HepG2 (cell line): ENCODE results near the gene STK38L. TPM values are rescaled to one million over a fixed set of nuclear protein-coding genes. Genes with fewer than 3 reads are reported as not detected.

Experiments
- ARID3A ChIP-seq: IDR thresholded peaks from 2 replicates; pipeline ENCODE4 v1.6.1; 2012; ENCODE audit warnings: low read depth, low read length, improper control_type of control experiment
- ARNT2 ChIP-seq: sonication (generic); formaldehyde crosslinking; IDR thresholded peaks from 2 replicates; pipeline ENCODE4 v1.8.0; 2022; ENCODE audit warnings: mild to moderate bottlenecking, low read depth, missing genetic modification reagents, moderate library complexity
- ATAD3A ChIP-seq: sonication (generic); formaldehyde crosslinking; IDR thresholded peaks from 2 replicates; pipeline ENCODE4 v1.4.0; 2020; ENCODE audit warnings: missing genetic modification reagents
- DPF2 ChIP-seq: sonication (generic); formaldehyde crosslinking; IDR thresholded peaks from 2 replicates; pipeline ENCODE4 v1.4.0; 2020; ENCODE audit warnings: mild to moderate bottlenecking, low read depth, missing genetic modification reagents, borderline replicate concordance
- ELF4 ChIP-seq: sonication (generic); formaldehyde crosslinking; IDR thresholded peaks from 2 replicates; pipeline ENCODE4 v1.5.0; 2020; ENCODE audit warnings: missing genetic modification reagents, mild to moderate bottlenecking, moderate library complexity, borderline replicate concordance
- MAX ChIP-seq: IDR thresholded peaks from 2 replicates; pipeline ENCODE4 v1.6.1; 2012; ENCODE audit warnings: inconsistent platforms
- NFE2 ChIP-seq: sonication (generic); formaldehyde crosslinking; IDR thresholded peaks from 2 replicates; pipeline ENCODE4 v1.4.0; 2020; ENCODE audit warnings: missing genetic modification reagents
- RCOR2 ChIP-seq: IDR thresholded peaks from 2 replicates; pipeline ENCODE4 v1.6.1; 2016; ENCODE audit warnings: missing biosample characterization, missing genetic modification reagents
- TFDP1 ChIP-seq: IDR thresholded peaks from 2 replicates; pipeline ENCODE4 v1.6.1; 2016; ENCODE audit warnings: missing compliant biosample characterization, missing genetic modification reagents, borderline replicate concordance
- XRCC5 ChIP-seq: fragments of 200-400 bp; formaldehyde crosslinking; optimal IDR thresholded peaks from 2 replicates; pipeline ENCODE3; 2017; ENCODE audit warnings: mild to moderate bottlenecking, low read length
- ZBTB14 ChIP-seq: sonication (generic); formaldehyde crosslinking; IDR thresholded peaks from 2 replicates; pipeline ENCODE4 v1.4.0; 2020; ENCODE audit warnings: missing genetic modification reagents
- ZBTB37 ChIP-seq: sonication (generic); formaldehyde crosslinking; IDR thresholded peaks from 2 replicates; pipeline ENCODE4 v1.4.0; 2020; ENCODE audit warnings: mild to moderate bottlenecking, missing genetic modification reagents
- ZBTB7A ChIP-seq: sonication (generic); formaldehyde crosslinking; IDR thresholded peaks from 2 replicates; pipeline ENCODE4 v1.8.0; 2022; ENCODE audit warnings: mild to moderate bottlenecking, missing genetic modification reagents
- ZFP82 ChIP-seq: sonication (generic); formaldehyde crosslinking; IDR thresholded peaks from 2 replicates; pipeline ENCODE4 v1.5.1; 2020; ENCODE audit warnings: mild to moderate bottlenecking, missing genetic modification reagents, borderline replicate concordance
- ZGPAT ChIP-seq: IDR thresholded peaks from 2 replicates; pipeline ENCODE4 v1.6.1; 2016; ENCODE audit warnings: mild to moderate bottlenecking
- ZNF547 ChIP-seq: sonication (generic); formaldehyde crosslinking; IDR thresholded peaks from 2 replicates; pipeline ENCODE4 v1.5.1; 2020; ENCODE audit warnings: mild to moderate bottlenecking, missing genetic modification reagents
- ZNF687 ChIP-seq: sonication (generic); formaldehyde crosslinking; IDR thresholded peaks from 2 replicates; pipeline ENCODE4 v1.5.1; 2020; ENCODE audit warnings: mild to moderate bottlenecking, missing genetic modification reagents, moderate library complexity
- ZNF790 ChIP-seq: sonication (generic); formaldehyde crosslinking; IDR thresholded peaks from 2 replicates; pipeline ENCODE4 v1.8.0; 2022; ENCODE audit warnings: missing genetic modification reagents, mild to moderate bottlenecking, borderline replicate concordance
- polyA plus RNA-seq, 8 experiments: library from polyadenylated mRNA; depleted of rRNA in 3 of 8; stranded (reverse) in 7 of 8; unstranded in 1 of 8; fragments of >200 nt; fragmentation: Illumina TruSeq in 4 of 8; extraction: Trizol in 4 of 8; gene quantifications; 2 replicates each; pipeline versions ENCODE4 v1.2.1 to v1.2.3, GENCODE V29; 2011 to 2016; ENCODE audit warnings: low read depth in 4 of 8, missing spikeins in 1 of 8, mixed read lengths in 1 of 8; ENCODE audit not compliant: insufficient read depth in 1 of 8
- total RNA-seq, 5 experiments: library from RNA; depleted of rRNA; stranded (reverse); fragments of >200 nt; fragmentation: Illumina TruSeq; extraction: Trizol; gene quantifications; 2 replicates each; pipeline ENCODE4 v1.2.3, GENCODE V29; 2016; ENCODE audit warnings: low read depth in 1 of 5

Gene STK38L
- total and polyA plus RNA-seq, 2 of the 13 experiments (the other 11 are each of a cell fraction or from before 2014, with no cell fraction given) = 6.1 to 26.4 TPM

GRCh38 chr12:27333403-27334009 is 89.4 kb downstream of the STK38L start (continued):
- TF ChIP-seq TFDP1 (CRISPR knock-in tag) (0 out of 2 replicates have a peak, but pooled peaks have one; percentile 7), XRCC5 (no peak), ARNT2 (CRISPR knock-in tag) (no peak), RCOR2 (CRISPR knock-in tag) (no peak), ZBTB14 (CRISPR knock-in tag) (peak; percentile 59), DPF2 (CRISPR knock-in tag) (no peak), NFE2 (CRISPR knock-in tag) (no peak), ATAD3A (CRISPR knock-in tag) (no peak), ZNF790 (CRISPR knock-in tag) (0 out of 2 replicates have a peak, but pooled peaks have one; percentile 34), ZBTB37 (CRISPR knock-in tag) (no peak), ZFP82 (CRISPR knock-in tag) (no peak), ZNF687 (CRISPR knock-in tag) (peak; percentile 67), ARID3A (no peak), ELF4 (CRISPR knock-in tag) (no peak), ZGPAT (no peak), ZBTB7A (CRISPR knock-in tag) (0 out of 2 replicates have a peak, but pooled peaks have one; percentile 22), MAX (peak; percentile 38; the same call in 1 of the 2 replicates), ZNF547 (no peak)
